Activated CD8-positive, alpha-beta T cell treated with anti-CD3 and anti-CD28 coated beads for 36 hours (primary cell): ENCODE measurements around the gene PRLH. TPM values are rescaled to one million over a fixed set of nuclear protein-coding genes. Genes with fewer than 3 reads are reported as not detected.

Experiments used
- ATAC-seq: fragments of 200-7000 bp; cut with Tn5 transposase; one replicate; pipeline ENCODE4 v1.10.0; 2021; ENCODE audit warnings: mild to moderate bottlenecking, moderate library complexity
- CTCF ChIA-PET: fragments of 350-600 bp; sonication (Branson Sonifier 250); formaldehyde crosslinking; loops from one replicate; lab custom pipeline; 2021; ENCODE audit warnings: antibody characterized with exemption; lab: Charles Lee
- POLR2A ChIA-PET: fragments of 350-600 bp; sonication (Branson Sonifier 250); formaldehyde crosslinking; loops from one replicate; lab custom pipeline; 2021; ENCODE audit warnings: antibody characterized with exemption; lab: Charles Lee
- DNase-seq: peaks from one replicate; pipeline ENCODE4 v3.0.0-alpha.2; 2020
- H3K27ac Mint-ChIP-seq: one replicate; pipeline ENCODE4 v1.8.0; 2021; ENCODE audit warnings: mild to moderate bottlenecking, mixed read lengths
- H3K27me3 Mint-ChIP-seq: one replicate; pipeline ENCODE4 v1.8.0; 2021; ENCODE audit warnings: mixed read lengths
- H3K36me3 Mint-ChIP-seq: one replicate; pipeline ENCODE4 v1.8.0; 2021; ENCODE audit warnings: low read depth, mixed read lengths
- H3K4me1 Mint-ChIP-seq: one replicate; pipeline ENCODE4 v1.8.0; 2021; ENCODE audit warnings: low read depth, mixed read lengths
- H3K4me3 Mint-ChIP-seq: one replicate; pipeline ENCODE4 v1.8.0; 2021; ENCODE audit warnings: mild to moderate bottlenecking, moderate library complexity, mixed read lengths
- H3K9me3 Mint-ChIP-seq: one replicate; pipeline ENCODE4 v1.8.0; 2021; ENCODE audit warnings: mixed read lengths
- intact Hi-C: fragments of 100-400 bp; cut with micrococcal nuclease; formaldehyde crosslinking; loops from one replicate; pipeline ENCODE4 v1.10.0; 2022
- total RNA-seq, 2 experiments: library from RNA; stranded (reverse); gene quantifications; one replicate each; pipeline ENCODE4 v1.2.3, GENCODE V29; 2021
- TF ChIP-seq, protein P1 (sequence below): fragments of 200-600 bp; IDR thresholded peaks from one replicate; pipeline ENCODE4 v1.8.0; 2022; ENCODE audit warnings: antibody characterized with exemption, mild to moderate bottlenecking

Gene PRLH
- total RNA-seq, 2 experiments from 2014 or later: not detected

DNA sequence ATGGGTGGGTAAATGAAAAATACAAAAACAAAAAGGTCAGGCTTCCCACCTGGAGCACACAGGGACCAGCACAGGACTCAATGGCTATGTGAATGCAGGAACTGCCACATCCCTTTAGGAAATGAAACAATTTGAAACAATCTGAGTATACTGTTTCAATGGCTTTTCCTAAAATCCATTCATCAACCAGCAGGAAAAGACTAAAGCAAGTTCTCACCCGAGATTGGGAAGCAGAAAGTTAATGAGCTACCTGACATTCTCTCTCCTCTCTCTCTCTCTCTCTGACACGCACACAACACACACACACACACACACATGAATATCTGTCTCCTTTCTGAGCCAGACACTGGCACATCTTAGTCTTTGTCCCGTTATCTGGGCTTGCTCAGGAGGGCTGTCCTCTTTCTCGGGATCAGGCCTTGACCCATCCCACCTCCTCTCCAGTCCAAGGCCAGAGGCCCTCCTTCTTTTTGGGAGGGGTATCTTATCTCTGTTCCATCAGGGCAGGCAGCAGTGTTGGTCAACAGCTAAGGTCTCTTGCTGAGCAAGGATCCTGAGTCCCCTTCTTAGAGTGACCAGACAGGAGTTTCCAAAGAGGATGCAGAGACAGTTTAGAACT, 49.4 kb downstream of the PRLH start:
- ChIA-PET CTCF (interaction anchor here (0.8 to 1.8 kb wide), 3 partner anchors 20 to 129 kb away, joined by 3 to 4 read pairs (median 4); no protein-coding TSS in a partner anchor), POLR2A (interaction anchor here (1.0 to 1.4 kb wide), 3 partner anchors 12 to 20 kb away, joined by 3 to 4 read pairs (median 3); no protein-coding TSS in a partner anchor)
- no peaks in the 10 kb centered on the region for H3K36me3 Mint-ChIP-seq
- ATAC-seq (no peak), DNase-seq (no peak)
- peaks cover 38% of the 10 kb centered on the region for H3K4me1 Mint-ChIP-seq
- no peaks in the 10 kb centered on the region for H3K27me3 Mint-ChIP-seq
- TF ChIP-seq, protein P1, sequence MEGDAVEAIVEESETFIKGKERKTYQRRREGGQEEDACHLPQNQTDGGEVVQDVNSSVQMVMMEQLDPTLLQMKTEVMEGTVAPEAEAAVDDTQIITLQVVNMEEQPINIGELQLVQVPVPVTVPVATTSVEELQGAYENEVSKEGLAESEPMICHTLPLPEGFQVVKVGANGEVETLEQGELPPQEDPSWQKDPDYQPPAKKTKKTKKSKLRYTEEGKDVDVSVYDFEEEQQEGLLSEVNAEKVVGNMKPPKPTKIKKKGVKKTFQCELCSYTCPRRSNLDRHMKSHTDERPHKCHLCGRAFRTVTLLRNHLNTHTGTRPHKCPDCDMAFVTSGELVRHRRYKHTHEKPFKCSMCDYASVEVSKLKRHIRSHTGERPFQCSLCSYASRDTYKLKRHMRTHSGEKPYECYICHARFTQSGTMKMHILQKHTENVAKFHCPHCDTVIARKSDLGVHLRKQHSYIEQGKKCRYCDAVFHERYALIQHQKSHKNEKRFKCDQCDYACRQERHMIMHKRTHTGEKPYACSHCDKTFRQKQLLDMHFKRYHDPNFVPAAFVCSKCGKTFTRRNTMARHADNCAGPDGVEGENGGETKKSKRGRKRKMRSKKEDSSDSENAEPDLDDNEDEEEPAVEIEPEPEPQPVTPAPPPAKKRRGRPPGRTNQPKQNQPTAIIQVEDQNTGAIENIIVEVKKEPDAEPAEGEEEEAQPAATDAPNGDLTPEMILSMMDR: no peak
- H3K4me3 Mint-ChIP-seq: no peak overlapping the region
- no peak overlapping the region for H3K27ac Mint-ChIP-seq
- no peaks in the 10 kb centered on the region for H3K9me3 Mint-ChIP-seq
- intact Hi-C loops: no loop called here

DNA sequence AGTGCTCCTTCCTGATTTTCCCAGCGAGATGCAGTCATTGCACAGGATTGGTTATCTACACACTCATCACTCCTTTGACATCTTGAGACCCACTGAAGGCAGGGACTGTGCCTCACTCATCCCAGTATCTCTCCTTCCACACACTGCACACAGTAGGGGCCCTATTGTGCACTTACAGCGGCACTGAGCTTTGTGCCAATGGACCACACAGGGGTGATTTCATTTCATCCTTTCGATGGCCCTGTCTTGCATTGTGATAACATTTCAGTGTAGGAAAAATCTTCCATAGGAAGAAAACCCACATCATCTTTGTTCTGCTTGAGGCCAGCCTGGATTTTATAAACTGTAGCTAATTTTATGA, 50.0 kb downstream of the PRLH start:
- no peak overlapping the region for H3K27ac Mint-ChIP-seq
- TF ChIP-seq, protein P1: no peak
- no peaks in the 10 kb centered on the region for H3K27me3 Mint-ChIP-seq
- DNase-seq: no peak
- no peaks in the 10 kb centered on the region for H3K36me3 Mint-ChIP-seq
- ATAC-seq: no peak
- CTCF ChIA-PET: interaction anchor here (1.2 to 1.8 kb wide), 2 partner anchors 35 to 129 kb away, joined by 3 to 4 read pairs; no protein-coding TSS in a partner anchor
- H3K4me3 Mint-ChIP-seq: no peak overlapping the region
- H3K9me3 Mint-ChIP-seq: no peaks in the 10 kb centered on the region
- POLR2A ChIA-PET: interaction anchor here (1.2 kb wide), 1 partner anchor 12 kb away, joined by 4 read pairs; no protein-coding TSS in a partner anchor
- intact Hi-C loops: no loop called here
- H3K4me1 Mint-ChIP-seq: peaks cover 38% of the 10 kb centered on the region

Other genes with a start within 250 kb of the PRLH start
- gene COL6A3, start 152.4 kb upstream of the PRLH start, total RNA-seq: 1 to 10 TPM; 4.0 to 4.1 TPM
- not detected for gene MLPH, start 79.3 kb upstream of the PRLH start, total RNA-seq
- under 1 TPM; 0.14 to 0.69 TPM for gene RAB17, start 24.2 kb downstream of the PRLH start, total RNA-seq
- 100 to 1,000 TPM; 264 to 281 TPM for gene LRRFIP1, start 61.0 kb downstream of the PRLH start, total RNA-seq
- gene RBM44, start 232.2 kb downstream of the PRLH start, total RNA-seq: under 1 TPM; 0.52 to 0.87 TPM